GM12878 (cell line): ENCODE data around the gene RBPMS2. TPM values are rescaled to one million over a fixed set of nuclear protein-coding genes. Genes with fewer than 3 reads are reported as not detected.

Experiments
- ATAC-seq: fragments of 200-7000 bp; cut with Tn5 transposase; 3 replicates; pipeline ENCODE4 v1.9.1; 2020; ENCODE audit warnings: mild to moderate bottlenecking, moderate library complexity
- BruUV-seq: library from RNA; stranded (reverse); fragments of 400-500 nt; replicated peaks from 2 replicates; lab custom pipeline; 2021; lab: Mats Ljungman, UMichigan
- CTCF ChIA-PET: fragments of 300-600 bp; sonication (Branson Sonifier 250); formaldehyde crosslinking; extraction: SDS; loops from one replicate; lab custom pipeline; 2021; ENCODE audit warnings: inconsistent platforms; lab: Yijun Ruan, JAX
- POLR2A ChIA-PET: fragments of 350-600 bp; formaldehyde crosslinking; extraction: SDS; loops from one replicate; lab custom pipeline; 2021; ENCODE audit warnings: inconsistent platforms; lab: Charles Lee
- RAD21 ChIA-PET: fragments of 300-600 bp; sonication (Branson Sonifier 250); formaldehyde crosslinking; loops from one replicate; lab custom pipeline; 2023; ENCODE audit warnings: antibody characterized with exemption; ENCODE audit not compliant: unreplicated experiment; lab: Charles Lee
- SMC1A ChIA-PET: fragments of 300-600 bp; sonication (Branson Sonifier 250); formaldehyde crosslinking; loops from one replicate; lab custom pipeline; 2023; ENCODE audit not compliant: unreplicated experiment, uncharacterized antibody; lab: Charles Lee
- DNase-seq: peaks from one replicate; pipeline ENCODE4 v3.0.0-alpha.2; 2011; ENCODE audit warnings: low read depth, low spot score
- FAIRE-seq: peaks from 3 replicates; lab custom pipeline; 2011; peaks lifted over from hg19 to GRCh38; lab: Jason Lieb, UNC
- H2AFZ ChIP-seq: 2 replicates; pipeline ENCODE4 v1.6.0; 2011; ENCODE audit warnings: low read depth, low read length, control low read depth; ENCODE audit not compliant: control insufficient read depth
- H3K27ac ChIP-seq: 2 replicates; pipeline ENCODE4 v1.5.1; 2011; ENCODE audit warnings: control low read depth; ENCODE audit not compliant: control insufficient read depth, insufficient read depth
- H3K27me3 ChIP-seq, 2 experiments: replicated peaks in 1 of 2; 2 replicates each; pipeline versions ENCODE4 v1.6.0 to v1.6.1; 2011; ENCODE audit warnings: low read length in 1 of 2; ENCODE audit not compliant: control insufficient read depth in 2 of 2, insufficient read depth in 2 of 2
- H3K36me3 ChIP-seq, 2 experiments: 2 replicates each; pipeline ENCODE4 v1.5.1; 2011; ENCODE audit warnings: low read length in 1 of 2; ENCODE audit not compliant: control insufficient read depth in 2 of 2, insufficient read depth in 2 of 2
- H3K4me1 ChIP-seq: 2 replicates; pipeline ENCODE4 v1.6.1; 2011; ENCODE audit warnings: mild to moderate bottlenecking, low read length, moderate library complexity, mixed read lengths; ENCODE audit not compliant: control insufficient read depth, insufficient read depth
- H3K4me2 ChIP-seq: 2 replicates; pipeline ENCODE4 v1.6.0; 2011; ENCODE audit warnings: control low read depth; ENCODE audit not compliant: control insufficient read depth, insufficient read depth
- H3K4me3 ChIP-seq: fragments of 200-600 bp; sonication (generic); 2 replicates; pipeline ENCODE4 v1.5.1; 2016
- H3K79me2 ChIP-seq: 2 replicates; pipeline ENCODE4 v1.6.0; 2011; ENCODE audit warnings: low read length; ENCODE audit not compliant: control insufficient read depth, insufficient read depth
- H3K9ac ChIP-seq: 2 replicates; pipeline ENCODE4 v1.8.0; 2011; ENCODE audit warnings: low read length, control low read depth, mixed read lengths; ENCODE audit not compliant: control insufficient read depth, insufficient read depth
- H3K9me3 ChIP-seq: replicated peaks from 3 replicates; pipeline ENCODE4 v1.5.1; 2011; ENCODE audit warnings: mild to moderate bottlenecking, low read length; ENCODE audit not compliant: control insufficient read depth, insufficient read depth
- H4K20me1 ChIP-seq: 2 replicates; pipeline ENCODE4 v1.6.0; 2011; ENCODE audit not compliant: control insufficient read depth, insufficient read depth
- POLR2A ChIP-seq: IDR thresholded peaks from 2 replicates; pipeline ENCODE4 v1.6.1; 2011; ENCODE audit warnings: low read depth, mild to moderate bottlenecking, low read length
- RCOR1 ChIP-seq: conservative IDR thresholded peaks from 2 replicates; pipeline ENCODE4 v1.6.1; 2012; ENCODE audit warnings: low read depth, low read length, improper control_type of control experiment
- ZBTB4 ChIP-seq: fragments of 450-650 bp; formaldehyde crosslinking; IDR thresholded peaks from 2 replicates; pipeline ENCODE4 v1.4.0; 2022; ENCODE audit warnings: mild to moderate bottlenecking, moderate library complexity
- ZNF274 ChIP-seq: IDR thresholded peaks from one replicate; pipeline ENCODE4 v1.8.0; 2011; ENCODE audit not compliant: insufficient read length, insufficient read depth
- WGBS: methylation state at CpG from one replicate; pipeline ENCODE4 v1.1.6; 2016; ENCODE audit warnings: low lambda C conversion rate; ENCODE audit not compliant: insufficient replicate concordance, insufficient coverage; ENCODE audit errors: missing lambda C conversion rate; 5-methylcytosine and 5-hydroxymethylcytosine counted together
- in situ Hi-C: fragments of 300-500 bp; cut with MboI; formaldehyde crosslinking; loops from 9 replicates; pipeline ENCODE4 v1.14.3; 2018; ENCODE audit warnings: mixed read lengths
- intact Hi-C: fragments of 100-400 bp; cut with micrococcal nuclease; formaldehyde crosslinking; loops from one replicate; pipeline ENCODE4 v1.14.2; 2022; ENCODE audit not compliant: unreplicated experiment
- polyA plus RNA-seq, 11 experiments: library from polyadenylated mRNA; depleted of rRNA in 4 of 11; unstranded in 6 of 11; stranded (reverse) in 5 of 11; fragments of >200 nt; fragmentation: Nextera tagmentation in 4 of 11; fragmentation: Illumina TruSeq in 1 of 11; extraction: Ambion mirVana in 4 of 11; extraction: Trizol in 1 of 11; gene quantifications; 1 replicate in 1 of 11; 2 replicates in 10 of 11; pipeline versions ENCODE4 v1.2.1 to v1.2.3, GENCODE V29; 2011 to 2016; ENCODE audit warnings: inconsistent platforms in 2 of 11, missing spikeins in 2 of 11, low read depth in 1 of 11
- total RNA-seq, 4 experiments: library from RNA; depleted of rRNA in 3 of 4; stranded (reverse); fragments of >200 nt in 3 of 4; fragmentation: Illumina TruSeq in 1 of 4; extraction: Trizol in 1 of 4; gene quantifications; 2 replicates each; pipeline versions ENCODE4 v1.2.1 to v1.2.3, GENCODE V29; 2013 to 2021

RBPMS2 gene
- total and polyA plus RNA-seq, 10 of the 15 experiments (the other 5 are each of a cell fraction or from before 2014, with no cell fraction given): 0.06 to 0.31 (median 0.19) TPM; not detected in 3

GRCh38 chr15:64706011-64706911, 69.1 kb downstream of the RBPMS2 start:
- POLR2A ChIA-PET: interaction anchor here (0.6 to 1.0 kb wide), 4 partner anchors 8 to 181 kb away, joined by 3 to 5 read pairs (median 4); no protein-coding TSS in a partner anchor
- H3K27me3 ChIP-seq: no peaks in the 10 kb centered on the region
- WGBS: 81% methylated on average over 10 of the region's 10 CpGs
- no peak overlapping the region for H2AFZ ChIP-seq
- H3K36me3 ChIP-seq: no peaks in the 10 kb centered on the region
- TF ChIP-seq ZBTB4 (CRISPR knock-in tag) (no peak), POLR2A (no peak), ZNF274 (no peak), RCOR1 (no peak)
- H3K4me2 ChIP-seq: no peak overlapping the region
- peaks cover 5% of the 10 kb centered on the region; the same call in 1 of the 2 replicates for H3K4me1 ChIP-seq
- H3K27ac ChIP-seq: no peak overlapping the region
- SMC1A ChIA-PET: interaction anchor here (1.1 to 2.9 kb wide), 6 partner anchors 9 to 16 kb away, joined by 3 to 11 read pairs (median 4); no protein-coding TSS in a partner anchor
- no TSS peak for BruUV-seq
- RAD21 ChIA-PET: interaction anchor here (1.2 to 1.3 kb wide), 2 partner anchors 15 to 17 kb away, joined by 3 to 4 read pairs; no protein-coding TSS in a partner anchor
- CTCF ChIA-PET: interaction anchor here (0.6 to 2.6 kb wide), 5 partner anchors 8 to 235 kb away, joined by 3 to 10 read pairs (median 4); no protein-coding TSS in a partner anchor
- in situ Hi-C loops (no loop called here), intact Hi-C loops (no loop called here)
- no peak overlapping the region for H3K4me3 ChIP-seq
- H4K20me1 ChIP-seq: no peaks in the 10 kb centered on the region
- H3K9ac ChIP-seq: no peak overlapping the region
- no peak for DNase-seq
- peaks cover 18% of the 10 kb centered on the region for H3K79me2 ChIP-seq
- no peak for FAIRE-seq
- ATAC-seq: no peak
- no peaks in the 10 kb centered on the region for H3K9me3 ChIP-seq
